NT2/D1 (cell line): ENCODE data around the gene ARID1B.

Source experiments
- YY1 ChIP-seq: IDR thresholded peaks from 2 replicates; pipeline ENCODE4 v1.6.1; 2011; ENCODE audit not compliant: insufficient read length, insufficient read depth
- ZNF274 ChIP-seq: IDR thresholded peaks from 2 replicates; pipeline ENCODE4 v1.6.1; 2011; ENCODE audit warnings: mild to moderate bottlenecking, low read depth, low read length

DNA sequence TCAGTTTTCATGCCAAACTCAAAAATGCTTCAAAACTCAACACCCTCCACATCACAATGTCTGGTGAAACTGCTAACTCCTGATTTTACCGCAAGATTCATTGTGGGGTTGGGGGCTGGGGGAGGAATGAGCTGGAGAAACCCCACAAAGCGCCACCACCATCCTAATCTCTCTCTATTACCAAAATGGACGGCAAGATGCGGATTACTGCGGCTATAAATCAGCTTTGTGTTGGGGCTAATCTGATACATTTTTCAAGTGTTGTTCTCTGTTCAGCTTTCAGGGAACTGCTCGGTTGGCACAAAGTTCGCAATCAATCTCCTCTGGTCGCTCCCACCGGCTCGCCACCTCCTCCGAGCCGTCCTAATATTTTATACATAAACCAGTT, 462.5 kb downstream of the ARID1B start:
- TF ChIP-seq ZNF274 = no peak
- TF ChIP-seq YY1 = no peak
